ENCODE data around the gene DMD. TPM values are rescaled to one million over a fixed set of nuclear protein-coding genes. Genes with fewer than 3 reads are reported as not detected.
"Not testable (repeated sequence)": the region's sequence is repeated elsewhere in the genome, so short reads cannot be mapped to it uniquely, and the experiment has no call there.

Gene DMD
- polyA plus RNA-seq, 10 donors, result 48.0 to 129 (median 88.5) TPM

- DNase-seq, result no peak
Observed at GRCh38 chrX:31527455-31528126, 1683.8 kb downstream of the DMD start.

DNA sequence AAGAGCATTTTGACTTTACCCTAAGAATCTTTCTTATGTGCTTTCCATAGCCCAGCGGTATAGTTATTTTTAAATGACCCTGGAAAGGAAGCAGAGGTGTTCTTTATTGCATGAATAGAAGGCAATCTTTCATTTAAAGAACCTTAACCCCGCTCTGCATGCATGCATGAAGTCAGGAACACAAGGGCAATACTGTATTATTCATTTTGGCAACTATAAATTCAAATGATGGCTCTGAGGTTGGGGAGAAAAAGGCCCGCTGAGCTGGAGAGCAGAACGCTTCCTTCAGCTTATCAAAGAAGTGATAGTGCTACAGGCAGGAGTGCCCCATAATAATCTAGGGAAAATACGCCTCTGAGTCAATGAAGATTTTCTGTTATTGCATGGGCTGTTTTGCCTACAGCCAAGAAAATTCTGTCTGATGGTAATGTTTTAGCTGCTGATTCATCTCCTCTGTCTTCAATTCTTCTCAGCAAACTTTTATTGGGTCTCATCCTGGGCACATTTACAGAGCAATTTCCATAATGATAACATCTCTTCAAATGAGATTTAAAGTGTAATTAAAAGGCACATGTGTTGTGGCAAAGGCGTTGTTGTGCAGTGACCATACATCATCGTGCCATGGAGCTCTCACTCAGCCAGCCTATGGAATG lies 1687.3 kb downstream of the DMD start:
- no peak for DNase-seq

DNA sequence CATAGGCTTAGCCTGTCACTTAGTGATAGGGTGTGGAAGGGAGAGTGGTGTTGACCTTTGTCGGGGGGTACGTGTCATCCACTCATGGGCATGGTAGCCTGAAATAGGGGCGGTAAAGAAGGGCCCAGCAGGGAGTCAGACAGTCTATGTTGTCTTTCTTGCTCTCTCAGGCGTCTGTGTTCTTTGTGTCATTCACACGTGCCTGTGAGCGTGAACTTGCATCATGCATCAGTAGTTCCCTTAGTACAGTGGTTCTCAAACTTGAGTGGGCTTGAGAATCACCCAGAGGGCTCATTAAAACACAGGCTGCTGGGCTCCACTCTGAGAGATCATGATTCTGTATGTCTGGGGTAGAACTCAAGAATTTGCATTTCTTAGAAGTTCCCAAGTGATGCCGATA lies 1688.6 kb downstream of the DMD start:
- no peak for DNase-seq

DNA sequence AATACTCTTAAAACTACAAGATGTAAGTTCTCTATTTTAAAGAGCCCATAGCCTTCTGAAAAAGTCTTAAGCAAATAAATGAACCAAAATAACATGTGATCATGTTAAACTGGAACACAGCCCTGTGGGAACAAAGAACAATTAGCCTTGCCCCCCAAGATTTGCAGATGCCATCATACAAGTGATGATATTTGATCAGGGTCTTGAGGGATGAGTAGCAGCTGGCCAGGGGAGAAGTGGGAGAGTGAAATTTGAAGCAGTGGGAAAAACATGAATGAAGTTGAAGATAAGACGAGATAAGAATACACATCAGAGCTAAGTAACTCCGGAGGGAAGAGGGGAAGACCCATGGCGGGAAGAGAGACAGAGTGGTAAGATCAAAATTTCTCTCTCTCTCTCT lies 1689.4 kb downstream of the DMD start:
- DNase-seq, result no peak

- DNase-seq, result no peak
Observed at GRCh38 chrX:31516527-31516926, 1694.8 kb downstream of the DMD start.

DNA sequence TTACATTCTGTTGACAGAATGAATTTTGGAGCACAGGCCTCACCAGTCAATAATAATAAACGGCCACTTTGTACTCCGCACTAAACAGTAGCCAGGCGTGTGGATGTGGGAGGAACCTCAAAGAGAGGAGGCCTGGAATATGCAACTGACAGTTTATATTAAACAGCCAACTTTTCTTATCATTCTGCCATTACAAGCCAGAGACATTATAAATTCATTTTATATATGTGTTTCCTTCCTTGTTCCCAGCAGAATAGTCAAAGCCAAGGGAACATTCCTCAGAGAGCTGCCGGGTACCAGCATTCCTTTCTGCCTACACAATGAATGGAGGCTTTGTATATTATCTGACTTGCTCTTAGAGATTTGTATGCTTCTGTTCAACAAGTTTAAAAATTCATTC lies 1703.0 kb downstream of the DMD start:
- DNase-seq, result peak in 1 of 3 donors; percentile 28

DNA sequence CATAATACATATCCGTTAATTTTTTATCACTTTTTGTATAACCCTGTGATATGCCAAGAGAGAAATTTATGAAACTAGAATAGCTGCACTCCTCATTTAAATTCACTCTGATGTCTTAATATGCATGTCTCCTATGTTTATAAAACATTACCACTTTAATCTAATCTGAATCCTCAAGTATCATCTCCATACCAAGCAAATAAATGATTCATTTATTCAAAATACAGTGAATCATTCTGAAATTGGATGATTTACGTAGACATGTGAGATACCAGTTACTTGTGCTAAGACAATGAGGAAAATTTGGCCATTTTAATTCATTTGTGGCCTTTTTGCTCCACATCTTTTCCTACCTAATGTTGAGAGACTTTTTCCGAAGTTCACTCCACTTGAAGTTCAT lies 1704.4 kb downstream of the DMD start:
- DNase-seq, result no peak

DNA sequence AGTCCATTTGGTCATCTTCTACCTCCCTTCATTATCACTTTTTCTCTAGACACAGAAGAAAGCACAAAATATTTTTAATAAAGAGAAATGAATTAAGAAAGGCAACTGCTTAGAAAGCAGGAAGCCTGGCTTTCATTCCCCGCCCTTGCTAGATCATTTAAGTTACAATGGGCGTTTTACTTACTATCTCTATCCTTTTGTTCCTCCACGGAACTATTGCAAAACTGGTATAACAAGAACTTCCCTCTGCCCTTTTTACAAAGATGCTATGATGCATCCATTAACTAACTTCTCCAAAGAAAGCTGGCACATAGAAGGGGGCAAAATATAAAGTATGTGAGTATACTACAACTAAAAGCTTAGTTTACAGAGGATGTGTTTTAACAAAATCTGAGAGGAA lies 1705.0 kb downstream of the DMD start:
- no peak for DNase-seq

- no peak for DNase-seq
Observed at GRCh38 chrX:31500921-31501320, 1710.4 kb downstream of the DMD start.

- DNase-seq, result peak in 1 of 3 donors; percentile 8
Observed at GRCh38 chrX:31499109-31499508, 1712.2 kb downstream of the DMD start.

DNA sequence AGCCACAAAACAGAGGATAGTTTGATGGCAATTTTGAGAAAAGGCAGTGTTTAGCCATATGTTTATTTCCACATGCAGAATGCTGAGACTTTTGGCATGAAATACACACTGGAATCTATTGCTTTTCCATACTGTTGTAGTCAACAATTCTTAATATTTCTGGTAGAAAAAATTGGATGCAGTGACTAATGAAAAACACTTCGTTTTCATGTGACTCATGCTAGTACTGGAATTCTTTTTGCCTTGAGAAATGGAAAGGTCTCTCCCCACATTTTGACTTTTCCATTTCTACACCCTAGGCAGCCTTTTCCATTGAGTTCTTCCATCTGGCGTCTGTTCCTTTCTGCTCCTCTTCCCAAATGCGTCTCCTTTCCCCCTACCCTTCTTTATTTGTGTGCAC lies 1714.3 kb downstream of the DMD start:
- peak; percentile 18 to 43 (median 31) for DNase-seq

GRCh38 chrX:31487951-31488350 lies 1723.4 kb downstream of the DMD start:
- peak in 2 of 3 donors; percentile 16 to 49 for DNase-seq

DNA sequence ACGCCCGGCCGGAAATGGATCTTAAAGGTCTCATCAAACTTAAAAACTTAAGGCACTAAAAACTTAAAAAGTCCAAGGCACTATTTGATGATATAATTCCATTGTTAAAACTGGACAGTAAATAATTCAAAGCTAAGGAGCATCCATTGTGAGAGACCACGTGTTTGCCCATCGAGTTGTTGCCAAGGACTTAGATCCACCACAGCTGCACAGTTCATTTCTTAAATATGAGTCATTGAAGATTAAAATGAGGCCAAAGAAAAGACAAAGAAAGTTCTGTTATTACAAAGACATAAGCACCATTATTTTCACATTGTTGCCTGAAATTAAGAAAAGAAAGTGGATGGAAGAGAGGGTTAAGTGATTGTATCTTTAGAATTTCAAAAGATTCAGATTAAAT lies 1728.0 kb downstream of the DMD start:
- DNase-seq, result peak in 2 of 3 donors; percentile 21

- DNase-seq, result no peak
Observed at GRCh38 chrX:31480696-31481095, 1730.7 kb downstream of the DMD start.

DNA sequence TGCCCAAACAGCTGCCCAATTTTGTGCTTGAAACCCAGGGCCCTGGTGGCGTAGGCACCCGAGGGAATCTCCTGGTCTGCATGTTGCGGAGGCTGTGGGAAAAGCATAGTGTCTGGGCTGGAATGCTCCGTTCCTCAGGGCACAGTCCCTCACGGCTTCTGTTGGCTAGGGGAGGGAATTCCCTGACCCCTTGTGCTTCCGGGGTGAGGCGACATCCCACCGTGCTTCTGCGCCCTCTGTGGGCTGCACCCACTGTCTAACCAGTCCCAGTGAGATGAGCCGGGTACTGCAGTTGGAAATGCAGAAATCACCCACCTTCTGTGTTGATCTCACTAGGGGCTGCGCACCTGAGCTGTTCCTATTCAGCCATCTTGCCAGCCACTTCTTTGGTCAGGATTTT lies 1740.1 kb downstream of the DMD start:
- DNase-seq, result no peak

DNA sequence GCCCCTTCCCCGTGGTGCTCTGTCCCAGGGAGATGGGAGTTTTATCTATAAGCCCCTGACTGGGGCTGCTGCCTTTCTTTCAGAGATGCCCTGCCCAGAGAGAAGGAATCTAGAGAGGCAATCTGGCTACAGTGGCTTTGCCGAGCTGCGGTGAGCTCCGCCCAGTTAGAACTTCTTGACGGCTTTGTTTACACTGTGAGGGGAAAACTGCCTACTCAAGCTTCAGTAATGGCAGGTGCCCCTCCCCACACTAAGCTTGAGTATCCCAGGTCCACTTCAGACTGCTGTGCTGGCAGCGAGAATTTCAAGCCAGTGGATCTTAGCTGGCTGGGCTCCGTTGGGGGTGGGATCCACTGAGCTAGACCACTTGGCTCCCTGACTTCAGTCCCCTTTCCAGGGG lies 1740.6 kb downstream of the DMD start:
- not testable (repeated sequence) for DNase-seq

DNA sequence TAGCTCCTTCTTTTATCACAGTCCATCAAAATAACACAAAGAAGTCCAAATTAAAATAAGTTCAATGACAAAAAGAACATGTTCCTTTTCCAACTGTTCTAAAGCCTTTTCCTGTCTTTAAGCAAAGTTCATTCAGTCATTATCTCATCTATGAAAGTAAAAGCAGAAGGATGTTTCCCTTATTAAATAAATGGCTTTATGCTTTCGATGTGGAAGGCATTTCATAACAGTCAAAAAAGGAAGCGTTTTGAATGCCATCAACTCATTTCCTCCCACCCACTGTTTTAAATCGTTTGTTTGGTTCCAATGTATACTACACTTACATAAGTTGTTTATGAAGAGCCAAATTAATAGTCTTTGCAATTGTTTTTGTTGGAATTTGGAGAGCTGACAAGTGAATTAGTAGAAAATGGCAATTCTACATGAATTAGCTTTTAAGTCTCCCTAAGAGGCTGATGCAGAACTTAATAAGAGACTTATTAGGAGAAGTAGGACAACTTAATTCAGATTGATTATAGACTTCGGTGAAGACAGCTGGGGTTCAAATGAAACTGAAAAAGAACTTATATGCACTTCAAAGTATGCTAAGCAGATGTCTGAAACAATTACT lies 1746.9 kb downstream of the DMD start:
- no peak for DNase-seq

- DNase-seq, result no peak
Observed at GRCh38 chrX:31461266-31461665, 1750.1 kb downstream of the DMD start.

DNA sequence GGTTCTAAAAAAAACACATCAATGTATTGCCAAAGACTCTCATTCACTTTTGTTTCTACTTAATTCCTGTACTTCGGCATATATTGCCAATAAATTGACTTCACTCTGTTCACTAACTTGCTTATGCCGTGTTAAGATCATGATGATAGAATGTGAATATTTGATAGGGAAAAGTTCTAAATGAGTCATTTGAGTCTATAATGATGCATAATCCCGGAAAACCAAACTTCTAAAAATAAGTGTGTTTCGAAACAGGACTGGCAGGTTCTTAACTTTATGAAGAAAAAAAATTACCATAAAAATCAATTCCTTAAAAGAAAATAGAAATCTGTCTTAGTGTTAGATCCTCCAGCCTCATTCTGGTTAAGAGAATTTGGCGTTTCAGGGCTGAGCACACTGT lies 1752.0 kb downstream of the DMD start:
- no peak for DNase-seq

GRCh38 chrX:31449965-31450364 lies 1761.4 kb downstream of the DMD start:
- no peak for DNase-seq

GRCh38 chrX:31449081-31449480 lies 1762.3 kb downstream of the DMD start:
- DNase-seq, result no peak

DNA sequence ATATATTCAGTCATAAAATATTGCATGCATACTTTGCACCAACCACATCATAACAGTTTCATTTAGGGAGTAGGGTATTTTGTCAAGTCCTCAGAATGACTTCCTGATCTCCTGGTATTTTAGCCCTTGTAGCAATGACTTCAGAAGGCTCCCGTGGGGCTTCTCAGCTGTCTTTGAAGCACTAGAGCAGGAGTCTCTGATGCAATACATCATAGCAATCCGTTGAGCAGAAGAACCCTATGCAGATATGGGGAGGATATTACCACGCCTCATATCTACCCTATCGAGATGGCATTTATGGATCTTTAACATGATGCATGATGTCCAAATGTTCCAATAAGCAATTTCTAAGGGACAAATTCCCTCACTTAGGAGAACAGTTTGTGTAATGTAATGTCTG lies 1765.8 kb downstream of the DMD start:
- DNase-seq, result no peak

- DNase-seq, result no peak
Observed at GRCh38 chrX:31443654-31444053, 1767.7 kb downstream of the DMD start.
